GM23338 (cell line): Measurements from ENCODE around the gene TNFRSF21.

ENCODE experiments used
- CREB1 ChIP-seq: fragments of 250-450 bp; sonication (Bioruptor Pico); IDR thresholded peaks from 2 replicates; pipeline ENCODE4 v1.5.0; 2020; ENCODE audit warnings: low read depth, mild to moderate bottlenecking, moderate library complexity
- EZH2 ChIP-seq: fragments of 200-600 bp; sonication (generic); IDR thresholded peaks from one replicate; pipeline ENCODE4 v1.8.0; 2017; ENCODE audit warnings: antibody characterized with exemption, mild to moderate bottlenecking, low read depth; ENCODE audit not compliant: unreplicated experiment
- EZH2phosphoT487 ChIP-seq: fragments of 200-600 bp; sonication (generic); IDR thresholded peaks from one replicate; pipeline ENCODE4 v1.8.1; 2018; ENCODE audit warnings: antibody characterized with exemption; ENCODE audit not compliant: unreplicated experiment
- JUNB ChIP-seq: IDR thresholded peaks from one replicate; pipeline ENCODE4 v1.6.1; 2016; ENCODE audit warnings: antibody characterized with exemption; ENCODE audit not compliant: unreplicated experiment
- POLR2AphosphoS5 ChIP-seq: IDR thresholded peaks from 2 replicates; pipeline ENCODE4 v1.6.1; 2016; ENCODE audit warnings: antibody characterized with exemption, low read depth
- REST ChIP-seq: IDR thresholded peaks from one replicate; pipeline ENCODE4 v1.6.1; 2018; ENCODE audit warnings: antibody characterized with exemption; ENCODE audit not compliant: unreplicated experiment
- STAT1 ChIP-seq: IDR thresholded peaks from one replicate; pipeline ENCODE4 v1.6.1; 2016; ENCODE audit warnings: antibody characterized with exemption; ENCODE audit not compliant: unreplicated experiment
- TF ChIP-seq, protein P1 (sequence below), 2 experiments: fragments of 200-600 bp in 1 of 2; sonication (generic) in 1 of 2; conservative IDR thresholded peaks; 2 replicates each; pipeline versions ENCODE4 v1.5.1 to v1.6.1; 2016 to 2017; ENCODE audit warnings: antibody characterized with exemption in 2 of 2, low read depth in 2 of 2, mild to moderate bottlenecking in 2 of 2, moderate library complexity in 1 of 2

DNA sequence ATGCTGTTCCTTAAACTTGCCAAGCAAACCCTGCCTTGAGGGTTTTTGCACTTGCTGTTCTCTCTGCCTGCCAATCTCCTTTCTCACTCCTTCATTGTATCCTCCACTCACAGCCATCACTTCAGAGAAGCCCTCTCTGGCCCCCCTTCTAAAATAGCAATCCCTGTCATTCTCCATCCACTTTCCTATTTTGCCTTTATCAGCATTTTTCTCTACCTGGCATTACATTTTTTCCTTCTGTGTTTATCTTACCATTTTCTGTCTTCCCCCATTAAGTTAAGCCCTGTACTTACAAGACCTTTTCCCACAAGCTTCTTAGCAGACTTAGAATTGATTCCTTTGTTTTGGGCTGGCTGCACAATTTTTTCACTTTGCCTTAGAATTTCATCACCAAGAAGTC lies 26.6 kb upstream of the TNFRSF21 start:
- TF ChIP-seq, protein P1, sequence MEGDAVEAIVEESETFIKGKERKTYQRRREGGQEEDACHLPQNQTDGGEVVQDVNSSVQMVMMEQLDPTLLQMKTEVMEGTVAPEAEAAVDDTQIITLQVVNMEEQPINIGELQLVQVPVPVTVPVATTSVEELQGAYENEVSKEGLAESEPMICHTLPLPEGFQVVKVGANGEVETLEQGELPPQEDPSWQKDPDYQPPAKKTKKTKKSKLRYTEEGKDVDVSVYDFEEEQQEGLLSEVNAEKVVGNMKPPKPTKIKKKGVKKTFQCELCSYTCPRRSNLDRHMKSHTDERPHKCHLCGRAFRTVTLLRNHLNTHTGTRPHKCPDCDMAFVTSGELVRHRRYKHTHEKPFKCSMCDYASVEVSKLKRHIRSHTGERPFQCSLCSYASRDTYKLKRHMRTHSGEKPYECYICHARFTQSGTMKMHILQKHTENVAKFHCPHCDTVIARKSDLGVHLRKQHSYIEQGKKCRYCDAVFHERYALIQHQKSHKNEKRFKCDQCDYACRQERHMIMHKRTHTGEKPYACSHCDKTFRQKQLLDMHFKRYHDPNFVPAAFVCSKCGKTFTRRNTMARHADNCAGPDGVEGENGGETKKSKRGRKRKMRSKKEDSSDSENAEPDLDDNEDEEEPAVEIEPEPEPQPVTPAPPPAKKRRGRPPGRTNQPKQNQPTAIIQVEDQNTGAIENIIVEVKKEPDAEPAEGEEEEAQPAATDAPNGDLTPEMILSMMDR (conservative IDR thresholded peaks at IDR 0.05; ENCODE audit: low read depth in 2 of 2): no peak
- TF ChIP-seq REST (no peak), EZH2 (no peak), EZH2phosphoT487 (no peak), POLR2AphosphoS5 (no peak), JUNB (no peak), CREB1 (CRISPR knock-in tag) (no peak), STAT1 (no peak)
